Gastroesophageal sphincter (tissue), 4 donors: ENCODE measurements around the gene ATF5. TPM values are rescaled to one million over a fixed set of nuclear protein-coding genes. Genes with fewer than 3 reads are reported as not detected.
"Not testable (repeated sequence)": the region's sequence is repeated elsewhere in the genome, so short reads cannot be mapped to it uniquely, and the experiment has no call there.

Experiments used
- ATAC-seq: fragments of 150-250 bp; one replicate; pipeline ENCODE4 v1.9.1; 2016; ENCODE audit warnings: mild to moderate bottlenecking, moderate library complexity
- H3K27ac ChIP-seq, 4 donors: fragments of 200-600 bp; sonication (generic) in 3 of 4; 1 replicate in 3 of 4; 2 replicates in 1 of 4; pipeline ENCODE4 v1.5.1; 2016 to 2019
- H3K27me3 ChIP-seq: fragments of 200-600 bp; sonication (generic); one replicate; pipeline ENCODE4 v1.5.1; 2019
- H3K36me3 ChIP-seq, 2 donors: fragments of 200-600 bp; sonication (generic); one replicate each; pipeline ENCODE4 v1.5.1; 2019; ENCODE audit warnings: control low read depth in 1 of 2
- H3K4me1 ChIP-seq, 3 donors: fragments of 200-600 bp; sonication (generic); 1 replicate in 2 of 3; 2 replicates in 1 of 3; pipeline ENCODE4 v1.5.1; 2016 to 2019; ENCODE audit warnings: control low read depth in 2 of 3
- H3K4me3 ChIP-seq, 2 donors: fragments of 200-600 bp; sonication (generic); one replicate each; pipeline ENCODE4 v1.5.1; 2019; ENCODE audit warnings: mild to moderate bottlenecking in 1 of 2, moderate library complexity in 1 of 2
- H3K9me3 ChIP-seq, 3 donors: fragments of 200-600 bp; sonication (generic); one replicate each; pipeline ENCODE4 v1.5.1; 2017 to 2019; ENCODE audit warnings: control low read depth in 2 of 3
- EP300 ChIP-seq: sonication (generic); formaldehyde crosslinking; IDR thresholded peaks from one replicate; pipeline ENCODE4 v1.6.1; 2017; ENCODE audit warnings: antibody characterized with exemption, mild to moderate bottlenecking
- POLR2A ChIP-seq, 2 donors: fragments of 450-650 bp; IDR thresholded peaks; one replicate each; pipeline ENCODE4 v1.6.1; 2017; ENCODE audit warnings: antibody characterized with exemption in 2 of 2, mild to moderate bottlenecking in 2 of 2, moderate library complexity in 1 of 2
- POLR2AphosphoS5 ChIP-seq: sonication (generic); formaldehyde crosslinking; IDR thresholded peaks from one replicate; pipeline ENCODE4 v1.6.1; 2017; ENCODE audit warnings: antibody characterized with exemption
- WGBS, 2 donors: methylation state at CpG; one replicate each; pipeline ENCODE4 v1.1.5; 2018; ENCODE audit warnings: low coverage in 1 of 2; 5-methylcytosine and 5-hydroxymethylcytosine counted together
- total RNA-seq, 4 donors: library from RNA; depleted of rRNA; stranded (reverse); fragments of >200 nt; gene quantifications; one replicate each; pipeline ENCODE4 v1.1.0, GENCODE V29; 2016
- TF ChIP-seq, protein P1 (sequence below), 4 experiments: fragments of 200-600 bp in 2 of 4; fragments of 450-650 bp in 2 of 4; sonication (generic) in 1 of 4; IDR thresholded peaks; one replicate each; pipeline ENCODE4 v1.5.1; 2017 to 2019; ENCODE audit warnings: antibody characterized with exemption in 4 of 4, mild to moderate bottlenecking in 2 of 4, moderate library complexity in 2 of 4

ATF5 gene
- total RNA-seq, 4 donors from 2014 or later, result 12.3 to 22.7 (median 16.7) TPM

- no peaks in the 10 kb centered on the region for H3K36me3 ChIP-seq
- TF ChIP-seq POLR2A (IDR thresholded peaks at IDR 0.05) (no peak), EP300 (no peak), POLR2AphosphoS5 (no peak)
- TF ChIP-seq, protein P1, sequence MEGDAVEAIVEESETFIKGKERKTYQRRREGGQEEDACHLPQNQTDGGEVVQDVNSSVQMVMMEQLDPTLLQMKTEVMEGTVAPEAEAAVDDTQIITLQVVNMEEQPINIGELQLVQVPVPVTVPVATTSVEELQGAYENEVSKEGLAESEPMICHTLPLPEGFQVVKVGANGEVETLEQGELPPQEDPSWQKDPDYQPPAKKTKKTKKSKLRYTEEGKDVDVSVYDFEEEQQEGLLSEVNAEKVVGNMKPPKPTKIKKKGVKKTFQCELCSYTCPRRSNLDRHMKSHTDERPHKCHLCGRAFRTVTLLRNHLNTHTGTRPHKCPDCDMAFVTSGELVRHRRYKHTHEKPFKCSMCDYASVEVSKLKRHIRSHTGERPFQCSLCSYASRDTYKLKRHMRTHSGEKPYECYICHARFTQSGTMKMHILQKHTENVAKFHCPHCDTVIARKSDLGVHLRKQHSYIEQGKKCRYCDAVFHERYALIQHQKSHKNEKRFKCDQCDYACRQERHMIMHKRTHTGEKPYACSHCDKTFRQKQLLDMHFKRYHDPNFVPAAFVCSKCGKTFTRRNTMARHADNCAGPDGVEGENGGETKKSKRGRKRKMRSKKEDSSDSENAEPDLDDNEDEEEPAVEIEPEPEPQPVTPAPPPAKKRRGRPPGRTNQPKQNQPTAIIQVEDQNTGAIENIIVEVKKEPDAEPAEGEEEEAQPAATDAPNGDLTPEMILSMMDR (IDR thresholded peaks at IDR 0.05), result no peak
- ATAC-seq, result no peak
- no peak overlapping the region for H3K4me3 ChIP-seq
- H3K27ac ChIP-seq, result no peak overlapping the region
- peaks cover 0 to 9% (median 6%) of the 10 kb centered on the region in 3 donors for H3K4me1 ChIP-seq
- 34 to 70% methylated on average over 2 to 3 of the region's 4 CpGs for WGBS, 2 donors
- H3K27me3 ChIP-seq, result peaks cover 19% of the 10 kb centered on the region
- no peaks in the 10 kb centered on the region for H3K9me3 ChIP-seq
These were observed 9.7 kb downstream of the ATF5 start for GRCh38 chr19:49938662-49939061.

- WGBS, 2 donors, result 44% methylated on average over 5 of the region's 7 CpGs; no CpG with 5 or more reads in 1 of the 2 donors
- Histone ChIP-seq H3K4me1 (peaks cover 0 to 9% (median 6%) of the 10 kb centered on the region in 3 donors), H3K27ac (no peak overlapping the region), H3K36me3 (no peaks in the 10 kb centered on the region), H3K4me3 (no peak overlapping the region), H3K27me3 (peaks cover 19% of the 10 kb centered on the region), H3K9me3 (no peaks in the 10 kb centered on the region)
- no peak for ATAC-seq
- TF ChIP-seq EP300, result no peak
- TF ChIP-seq, protein P1 (IDR thresholded peaks at IDR 0.05), result no peak
- TF ChIP-seq POLR2AphosphoS5, result no peak
- TF ChIP-seq POLR2A (IDR thresholded peaks at IDR 0.05), result no peak
These were observed 10.9 kb downstream of the ATF5 start for GRCh38 chr19:49939721-49940481.

DNA sequence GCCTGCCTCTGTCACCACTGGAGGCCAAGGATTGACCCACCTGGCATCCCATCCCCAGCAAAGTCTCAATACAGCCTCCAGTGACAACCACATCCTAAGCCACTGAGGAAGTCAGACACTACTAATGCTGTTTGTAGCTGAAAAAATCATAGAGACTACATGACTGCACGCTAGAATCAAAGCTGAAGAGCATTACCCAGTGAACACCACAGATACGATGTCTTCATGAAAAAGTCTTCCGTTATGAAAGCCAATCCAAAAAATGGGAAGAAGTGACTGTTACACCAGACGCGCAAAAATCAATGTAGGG is 11.4 kb downstream of the ATF5 start:
- Histone ChIP-seq H3K27ac (no peak overlapping the region), H3K9me3 (no peaks in the 10 kb centered on the region), H3K36me3 (no peaks in the 10 kb centered on the region), H3K4me1 (peaks cover 0 to 9% (median 6%) of the 10 kb centered on the region in 3 donors), H3K4me3 (no peak overlapping the region), H3K27me3 (peaks cover 19% of the 10 kb centered on the region)
- TF ChIP-seq POLR2AphosphoS5 (no peak), POLR2A (IDR thresholded peaks at IDR 0.05) (no peak), EP300 (no peak)
- TF ChIP-seq, protein P1 (IDR thresholded peaks at IDR 0.05), result no peak
- WGBS, 2 donors, result 74 to 79% methylated on average over 3 to 5 of the region's 5 CpGs
- no peak for ATAC-seq

DNA sequence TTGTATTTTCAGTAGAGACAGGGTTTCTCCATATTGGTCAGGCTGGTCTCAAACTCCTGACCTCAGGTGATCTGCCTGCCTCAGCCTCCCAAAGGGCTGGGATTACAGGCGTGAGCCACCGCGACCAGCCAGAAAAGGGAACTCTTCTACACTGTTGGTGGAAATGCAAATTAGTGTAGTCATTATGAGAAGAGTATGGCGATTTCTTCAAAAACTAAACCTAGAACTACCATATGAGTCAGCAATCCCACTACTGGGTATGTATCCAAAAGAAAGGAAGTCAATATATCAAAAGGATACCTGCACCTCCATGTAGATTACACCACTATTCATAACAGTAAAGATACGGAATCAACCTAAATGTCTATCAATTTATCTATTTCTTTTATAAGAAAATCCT is 15.6 kb downstream of the ATF5 start:
- H3K36me3 ChIP-seq, H3K27ac ChIP-seq, ATAC-seq, H3K4me3 ChIP-seq, H3K9me3 ChIP-seq, H3K4me1 ChIP-seq: not testable (repeated sequence)
- H3K27me3 ChIP-seq, result peaks cover 32% of the 10 kb centered on the region
- WGBS, 2 donors, result 53 to 80% methylated on average over 2 to 4 of the region's 5 CpGs

DNA sequence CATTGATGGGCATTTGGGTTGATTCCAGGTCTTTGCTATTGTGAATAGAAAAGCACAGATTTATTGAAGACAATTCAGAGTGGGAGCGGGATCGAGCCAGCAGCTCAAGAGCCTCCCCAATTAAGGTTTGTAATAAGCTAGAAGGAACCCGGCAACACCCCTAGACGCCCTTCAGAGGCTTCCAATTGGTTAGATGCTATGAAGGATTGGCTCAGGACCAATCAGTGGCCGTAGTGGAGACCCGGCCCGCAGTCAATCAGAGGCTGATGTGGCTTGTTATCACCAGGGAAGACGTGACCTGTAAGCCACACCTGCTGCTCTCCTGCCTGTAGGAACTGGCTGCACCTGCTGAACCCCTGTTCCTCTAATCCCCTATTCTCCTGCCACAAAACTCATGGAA is 17.4 kb downstream of the ATF5 start:
- Histone ChIP-seq H3K9me3 (no peaks in the 10 kb centered on the region), H3K36me3 (no peaks in the 10 kb centered on the region), H3K4me1 (no peaks in the 10 kb centered on the region), H3K27ac (no peak overlapping the region), H3K27me3 (peaks cover 43% of the 10 kb centered on the region), H3K4me3 (no peak overlapping the region)
- 89 to 93% methylated on average over 2 to 3 of the region's 8 CpGs for WGBS, 2 donors
- no peak for TF ChIP-seq EP300
- no peak for TF ChIP-seq POLR2A (IDR thresholded peaks at IDR 0.05)
- TF ChIP-seq, protein P1 (IDR thresholded peaks at IDR 0.05), result no peak
- TF ChIP-seq POLR2AphosphoS5, result no peak
- no peak for ATAC-seq
